Osteoblast (primary cell): ENCODE results near the gene EPAS1. TPM values are rescaled to one million over a fixed set of nuclear protein-coding genes. Genes with fewer than 3 reads are reported as not detected.
A peak's percentile ranks its signal among the peaks of the same experiment; 100 is the strongest.

Source experiments
- DNase-seq: peaks from one replicate; pipeline ENCODE4 v3.0.0; 2011; ENCODE audit warnings: low spot score, mixed read lengths; ENCODE audit not compliant: insufficient read length; ENCODE audit errors: missing footprints
- H2AFZ ChIP-seq: 2 replicates; pipeline ENCODE4 v1.6.0; 2011; ENCODE audit warnings: mild to moderate bottlenecking, low read length
- H3K27ac ChIP-seq: 2 replicates; pipeline ENCODE4 v1.5.1; 2011; ENCODE audit warnings: mild to moderate bottlenecking, low read depth, low read length, moderate library complexity
- H3K27me3 ChIP-seq: 2 replicates; pipeline ENCODE4 v1.6.0; 2012; ENCODE audit warnings: mild to moderate bottlenecking, control low read depth, inconsistent platforms, low read length, moderate library complexity; ENCODE audit not compliant: insufficient read depth
- H3K36me3 ChIP-seq: 2 replicates; pipeline ENCODE4 v1.5.1; 2011; ENCODE audit warnings: mild to moderate bottlenecking, low read length, control low read depth, moderate library complexity; ENCODE audit not compliant: insufficient read depth
- H3K4me1 ChIP-seq: 2 replicates; pipeline ENCODE4 v1.5.1; 2011; ENCODE audit warnings: mild to moderate bottlenecking, low read length, control low read depth, moderate library complexity; ENCODE audit not compliant: insufficient read depth
- H3K4me2 ChIP-seq: 2 replicates; pipeline ENCODE4 v1.6.0; 2011; ENCODE audit warnings: mild to moderate bottlenecking, low read length; ENCODE audit not compliant: insufficient read depth
- H3K4me3 ChIP-seq: fragments of 200-600 bp; sonication (generic); 3 replicates; pipeline ENCODE4 v1.5.1; 2012; ENCODE audit warnings: mild to moderate bottlenecking, low read length, inconsistent platforms; ENCODE audit not compliant: insufficient read depth
- H3K79me2 ChIP-seq: 2 replicates; pipeline ENCODE4 v1.6.0; 2012; ENCODE audit warnings: mild to moderate bottlenecking, low read length, control low read depth, inconsistent platforms; ENCODE audit not compliant: insufficient read depth
- H3K9me3 ChIP-seq: 2 replicates; pipeline ENCODE4 v1.5.1; 2011; ENCODE audit warnings: low read depth, low read length, control low read depth
- H4K20me1 ChIP-seq: 2 replicates; pipeline ENCODE4 v1.6.0; 2012; ENCODE audit warnings: mild to moderate bottlenecking, low read length, control low read depth; ENCODE audit not compliant: insufficient read depth
- CTCF ChIP-seq: IDR thresholded peaks from 2 replicates; pipeline ENCODE4 v1.5.1; 2011; ENCODE audit warnings: mild to moderate bottlenecking, low read depth, low read length, moderate library complexity; ENCODE audit errors: extremely low read depth
- total RNA-seq: library from RNA; depleted of rRNA; stranded (reverse); fragments of >200 nt; gene quantifications from 2 replicates; pipeline ENCODE4 v1.2.3, GENCODE V29; 2012

The EPAS1 gene
- total RNA-seq, 1 donor, result 260 TPM

- Histone ChIP-seq H3K4me1 (peaks cover 15% of the 10 kb centered on the region), H3K4me2 (no peak overlapping the region), H3K27me3 (no peaks in the 10 kb centered on the region), H4K20me1 (no peaks in the 10 kb centered on the region), H3K36me3 (peaks cover 59% of the 10 kb centered on the region), H2AFZ (no peak overlapping the region), H3K4me3 (no peak overlapping the region), H3K9me3 (no peaks in the 10 kb centered on the region), H3K79me2 (peaks cover 16% of the 10 kb centered on the region), H3K27ac (no peak overlapping the region)
- TF ChIP-seq CTCF, result no peak
- DNase-seq, result peak; percentile 69
Measured at GRCh38 chr2:46362667-46363012, 65.4 kb downstream of the EPAS1 start.

- H3K79me2 ChIP-seq, result peaks cover 18% of the 10 kb centered on the region
- peaks cover 15% of the 10 kb centered on the region for H3K4me1 ChIP-seq
- H3K27ac ChIP-seq, result peak overlapping the region; percentile 47
- H3K36me3 ChIP-seq, result peaks cover 56% of the 10 kb centered on the region
- no peaks in the 10 kb centered on the region for H3K9me3 ChIP-seq
- no peak for DNase-seq
- H2AFZ ChIP-seq, result no peak overlapping the region
- no peak for TF ChIP-seq CTCF
- no peaks in the 10 kb centered on the region for H3K27me3 ChIP-seq
- H4K20me1 ChIP-seq, result no peaks in the 10 kb centered on the region
- peak overlapping the region; percentile 7 for H3K4me2 ChIP-seq
- no peak overlapping the region for H3K4me3 ChIP-seq
Measured at GRCh38 chr2:46363535-46364170, 66.4 kb downstream of the EPAS1 start.

DNA sequence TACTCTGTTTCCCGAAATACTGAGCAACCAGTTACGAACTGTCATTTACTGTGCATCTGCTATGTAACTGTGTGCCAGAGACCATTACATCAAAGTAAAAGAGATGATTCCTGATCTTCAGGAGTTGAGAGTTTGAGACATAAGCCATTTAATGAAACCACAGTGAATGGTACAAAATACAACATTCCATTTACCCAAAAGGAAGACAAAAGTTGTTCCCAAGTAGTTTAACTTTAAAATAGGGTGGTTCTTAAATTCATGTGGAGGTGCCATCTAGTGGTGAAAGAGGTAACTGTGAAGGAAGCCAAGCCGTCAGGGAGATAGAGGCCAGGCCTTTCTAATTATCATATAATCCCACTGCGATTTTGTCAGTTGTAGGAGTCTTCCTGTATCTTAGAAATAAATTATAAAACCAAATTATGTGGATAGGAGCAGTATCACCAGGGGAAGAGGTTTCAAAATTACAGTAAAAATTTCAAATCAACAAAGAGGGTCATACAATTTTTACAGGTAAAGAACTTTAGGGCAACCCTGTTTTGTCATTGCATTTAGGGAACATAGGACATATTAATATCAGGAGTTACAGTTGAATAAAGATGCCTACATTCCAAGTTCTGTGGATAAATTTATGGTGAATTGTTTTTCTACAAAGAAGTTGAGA lies 67.7 kb downstream of the EPAS1 start:
- H4K20me1 ChIP-seq, result no peaks in the 10 kb centered on the region
- H3K9me3 ChIP-seq, result no peaks in the 10 kb centered on the region
- peaks cover 18% of the 10 kb centered on the region for H3K79me2 ChIP-seq
- H3K4me1 ChIP-seq, result peaks cover 15% of the 10 kb centered on the region
- DNase-seq, result no peak
- no peak overlapping the region for H3K4me3 ChIP-seq
- peak; percentile 84 for TF ChIP-seq CTCF
- no peak overlapping the region for H2AFZ ChIP-seq
- H3K36me3 ChIP-seq, result peaks cover 59% of the 10 kb centered on the region
- no peaks in the 10 kb centered on the region for H3K27me3 ChIP-seq
- H3K27ac ChIP-seq, result peak overlapping the region; percentile 23
- no peak overlapping the region for H3K4me2 ChIP-seq

- no peak overlapping the region for H2AFZ ChIP-seq
- peaks cover 64% of the 10 kb centered on the region for H3K36me3 ChIP-seq
- peak overlapping the region; percentile 0 for H3K27ac ChIP-seq
- peaks cover 18% of the 10 kb centered on the region for H3K79me2 ChIP-seq
- H3K9me3 ChIP-seq, result no peaks in the 10 kb centered on the region
- no peak for DNase-seq
- peaks cover 15% of the 10 kb centered on the region for H3K4me1 ChIP-seq
- H3K27me3 ChIP-seq, result no peaks in the 10 kb centered on the region
- peak; percentile 63 for TF ChIP-seq CTCF
- no peaks in the 10 kb centered on the region for H4K20me1 ChIP-seq
- no peak overlapping the region for H3K4me2 ChIP-seq
- no peak overlapping the region for H3K4me3 ChIP-seq
Measured at GRCh38 chr2:46365913-46366667, 68.9 kb downstream of the EPAS1 start.
